CD14-positive monocyte (primary cell): ENCODE measurements around the gene SNX3. TPM values are rescaled to one million over a fixed set of nuclear protein-coding genes. Genes with fewer than 3 reads are reported as not detected.

Source experiments
- DNase-seq, 3 donors: peaks; one replicate each; pipeline ENCODE4 v3.0.0-alpha.2; 2011 to 2022
- H2AFZ ChIP-seq: 2 replicates; pipeline ENCODE4 v1.6.0; 2012; ENCODE audit warnings: mild to moderate bottlenecking, low read depth, low read length, inconsistent platforms; ENCODE audit not compliant: insufficient read depth, poor library complexity, severe bottlenecking
- H3K27ac ChIP-seq, 2 donors: 1 replicate in 1 of 2; 2 replicates in 1 of 2; pipeline ENCODE4 v1.5.1; 2012 to 2013; ENCODE audit warnings: low read length in 2 of 2, control low read depth in 1 of 2, inconsistent platforms in 1 of 2, low read depth in 1 of 2, mild to moderate bottlenecking in 1 of 2
- H3K27me3 ChIP-seq, 2 donors: one replicate each; pipeline versions ENCODE4 v1.6.0 to v1.6.1; 2011 to 2013; ENCODE audit warnings: low read length in 2 of 2; ENCODE audit not compliant: control insufficient read depth in 2 of 2, insufficient read depth in 2 of 2
- H3K36me3 ChIP-seq, 2 donors: replicated peaks in 1 of 2; 1 replicate in 1 of 2; 2 replicates in 1 of 2; pipeline versions ENCODE4 v1.5.1 to v1.6.1; 2012 to 2013; ENCODE audit warnings: low read length in 2 of 2, control low read depth in 1 of 2, inconsistent platforms in 1 of 2, mild to moderate bottlenecking in 1 of 2; ENCODE audit not compliant: insufficient read depth in 2 of 2, control insufficient read depth in 1 of 2
- H3K4me1 ChIP-seq, 2 donors: 1 replicate in 1 of 2; 2 replicates in 1 of 2; pipeline versions ENCODE4 v1.5.1 to v1.6.1; 2012 to 2013; ENCODE audit warnings: low read length in 2 of 2, control low read depth in 1 of 2, inconsistent platforms in 1 of 2, mild to moderate bottlenecking in 1 of 2, moderate library complexity in 1 of 2; ENCODE audit not compliant: insufficient read depth in 2 of 2, control insufficient read depth in 1 of 2
- H3K4me2 ChIP-seq: replicated peaks from 2 replicates; pipeline ENCODE3; 2012; ENCODE audit warnings: low read length, moderate library complexity, mild to moderate bottlenecking; ENCODE audit not compliant: poor library complexity, severe bottlenecking; ENCODE audit errors: extremely low read depth
- H3K4me3 ChIP-seq, 3 experiments: fragments of 200-600 bp in 1 of 3; sonication (generic) in 1 of 3; replicated peaks in 1 of 3; 1 replicate in 2 of 3; 2 replicates in 1 of 3; pipeline ENCODE4 v1.5.1; 2011 to 2013; ENCODE audit warnings: low read length in 3 of 3, mild to moderate bottlenecking in 3 of 3, control low read depth in 2 of 3, low read depth in 2 of 3, inconsistent platforms in 1 of 3, moderate library complexity in 1 of 3
- H3K79me2 ChIP-seq: 2 replicates; pipeline ENCODE4 v1.6.0; 2012; ENCODE audit warnings: mild to moderate bottlenecking, control low read depth, inconsistent platforms, low read length, moderate library complexity; ENCODE audit not compliant: insufficient read depth
- H3K9ac ChIP-seq: 2 replicates; pipeline ENCODE4 v1.6.0; 2017; ENCODE audit warnings: low read length, mild to moderate bottlenecking; ENCODE audit not compliant: insufficient read depth, poor library complexity, severe bottlenecking
- H3K9me3 ChIP-seq, 2 donors: replicated peaks in 1 of 2; 1 replicate in 1 of 2; 2 replicates in 1 of 2; pipeline versions ENCODE4 v1.5.1 to v1.6.1; 2012 to 2013; ENCODE audit warnings: low read length in 2 of 2, control low read depth in 1 of 2; ENCODE audit not compliant: control insufficient read depth in 1 of 2, insufficient read depth in 1 of 2
- H4K20me1 ChIP-seq: 2 replicates; pipeline ENCODE4 v1.6.0; 2012; ENCODE audit warnings: mild to moderate bottlenecking, low read length, control low read depth, moderate library complexity; ENCODE audit not compliant: insufficient read depth
- H3K27ac Mint-ChIP-seq, 7 donors: one replicate each; pipeline ENCODE4 v1.8.0; 2020; ENCODE audit warnings: mild to moderate bottlenecking in 7 of 7, mixed read lengths in 7 of 7, moderate library complexity in 6 of 7, inconsistent platforms in 2 of 7
- H3K27me3 Mint-ChIP-seq, 3 donors: one replicate each; pipeline ENCODE4 v1.8.0; 2021 to 2022; ENCODE audit warnings: low read depth in 3 of 3, mild to moderate bottlenecking in 3 of 3, mixed read lengths in 3 of 3, moderate library complexity in 3 of 3, inconsistent platforms in 1 of 3
- H3K36me3 Mint-ChIP-seq, 2 donors: one replicate each; pipeline ENCODE4 v1.8.0; 2020; ENCODE audit warnings: mixed read lengths in 2 of 2, inconsistent platforms in 1 of 2, mild to moderate bottlenecking in 1 of 2
- H3K4me1 Mint-ChIP-seq: one replicate; pipeline ENCODE4 v1.8.0; 2020; ENCODE audit warnings: mild to moderate bottlenecking, mixed read lengths
- H3K4me3 Mint-ChIP-seq, 2 donors: one replicate each; pipeline ENCODE4 v1.8.0; 2020; ENCODE audit warnings: mild to moderate bottlenecking in 2 of 2, mixed read lengths in 2 of 2, moderate library complexity in 1 of 2
- H3K9me3 Mint-ChIP-seq, 7 donors: one replicate each; pipeline ENCODE4 v1.8.0; 2020 to 2022; ENCODE audit warnings: mixed read lengths in 7 of 7, mild to moderate bottlenecking in 6 of 7, moderate library complexity in 6 of 7, inconsistent platforms in 2 of 7
- WGBS: methylation state at CpG from one replicate; pipeline ENCODE4 v1.1.5; 2013; ENCODE audit warnings: missing lambda C conversion rate; ENCODE audit not compliant: insufficient coverage; 5-methylcytosine and 5-hydroxymethylcytosine counted together
- intact Hi-C, 2 donors: fragments of 100-400 bp; cut with micrococcal nuclease; formaldehyde crosslinking; loops; one replicate each; pipeline versions ENCODE4 v1.15.0 to v1.15.1; 2023
- polyA plus RNA-seq, 3 donors: library from polyadenylated mRNA; depleted of rRNA in 1 of 3; unstranded in 2 of 3; stranded (reverse) in 1 of 3; fragments of 300-500 nt in 2 of 3; fragments of >200 nt in 1 of 3; fragmentation: Illumina TruSeq in 2 of 3; gene quantifications; 1 replicate in 2 of 3; 2 replicates in 1 of 3; pipeline ENCODE4 v1.2.3, GENCODE V29; 2012 to 2021
- TF ChIP-seq, protein P1 (sequence below): fragments of 200-600 bp; IDR thresholded peaks from one replicate; pipeline ENCODE4 v1.8.0; 2022; ENCODE audit warnings: antibody characterized with exemption, mild to moderate bottlenecking

The SNX3 gene
- polyA plus RNA-seq, 3 donors: 134 to 441 (median 394) TPM

DNA sequence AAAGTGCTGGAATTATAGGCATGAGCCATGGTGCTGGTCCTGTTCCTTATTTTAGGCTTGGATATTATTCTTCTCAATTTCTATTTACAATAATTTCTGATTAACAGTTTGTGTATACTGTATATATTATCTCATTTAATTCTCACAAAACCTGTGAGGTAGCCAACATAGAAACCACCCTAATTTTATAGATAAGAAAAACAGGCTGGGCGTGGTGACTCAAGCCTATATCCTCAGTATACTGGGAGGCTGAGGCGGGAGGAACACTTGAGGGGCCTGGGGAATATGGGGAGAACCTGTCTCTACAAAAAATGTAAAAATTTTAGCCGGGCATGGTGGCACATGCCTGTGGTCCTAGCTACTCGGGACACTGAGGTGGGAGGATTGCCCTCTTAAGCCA, 30.3 kb upstream of the SNX3 start:
- Histone ChIP-seq H3K27me3 (no peaks in the 10 kb centered on the region), H3K4me3 (no peak overlapping the region), H3K9me3 (no peaks in the 10 kb centered on the region), H3K9ac (no peak overlapping the region), H2AFZ (no peak overlapping the region), H3K36me3 (no peaks in the 10 kb centered on the region), H3K4me1 (peaks cover 12 to 17% of the 10 kb centered on the region in 2 donors), H3K4me2 (no peak overlapping the region), H4K20me1 (no peaks in the 10 kb centered on the region), H3K79me2 (peaks cover 8% of the 10 kb centered on the region), H3K27ac (no peak overlapping the region)
- Mint-ChIP-seq H3K27me3 (peaks cover 0 to 2% (median 0%) of the 10 kb centered on the region in 3 donors), H3K27ac (no peak overlapping the region), H3K4me3 (no peak overlapping the region), H3K4me1 (peaks cover 21% of the 10 kb centered on the region), H3K9me3 (peaks cover 0 to 3% (median 0%) of the 10 kb centered on the region in 7 donors), H3K36me3 (no peaks in the 10 kb centered on the region)
- no peak for DNase-seq
- TF ChIP-seq, protein P1, sequence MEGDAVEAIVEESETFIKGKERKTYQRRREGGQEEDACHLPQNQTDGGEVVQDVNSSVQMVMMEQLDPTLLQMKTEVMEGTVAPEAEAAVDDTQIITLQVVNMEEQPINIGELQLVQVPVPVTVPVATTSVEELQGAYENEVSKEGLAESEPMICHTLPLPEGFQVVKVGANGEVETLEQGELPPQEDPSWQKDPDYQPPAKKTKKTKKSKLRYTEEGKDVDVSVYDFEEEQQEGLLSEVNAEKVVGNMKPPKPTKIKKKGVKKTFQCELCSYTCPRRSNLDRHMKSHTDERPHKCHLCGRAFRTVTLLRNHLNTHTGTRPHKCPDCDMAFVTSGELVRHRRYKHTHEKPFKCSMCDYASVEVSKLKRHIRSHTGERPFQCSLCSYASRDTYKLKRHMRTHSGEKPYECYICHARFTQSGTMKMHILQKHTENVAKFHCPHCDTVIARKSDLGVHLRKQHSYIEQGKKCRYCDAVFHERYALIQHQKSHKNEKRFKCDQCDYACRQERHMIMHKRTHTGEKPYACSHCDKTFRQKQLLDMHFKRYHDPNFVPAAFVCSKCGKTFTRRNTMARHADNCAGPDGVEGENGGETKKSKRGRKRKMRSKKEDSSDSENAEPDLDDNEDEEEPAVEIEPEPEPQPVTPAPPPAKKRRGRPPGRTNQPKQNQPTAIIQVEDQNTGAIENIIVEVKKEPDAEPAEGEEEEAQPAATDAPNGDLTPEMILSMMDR: no peak
- intact Hi-C loops: no loop called here
- WGBS: 100% methylated on average over 3 of the region's 4 CpGs

DNA sequence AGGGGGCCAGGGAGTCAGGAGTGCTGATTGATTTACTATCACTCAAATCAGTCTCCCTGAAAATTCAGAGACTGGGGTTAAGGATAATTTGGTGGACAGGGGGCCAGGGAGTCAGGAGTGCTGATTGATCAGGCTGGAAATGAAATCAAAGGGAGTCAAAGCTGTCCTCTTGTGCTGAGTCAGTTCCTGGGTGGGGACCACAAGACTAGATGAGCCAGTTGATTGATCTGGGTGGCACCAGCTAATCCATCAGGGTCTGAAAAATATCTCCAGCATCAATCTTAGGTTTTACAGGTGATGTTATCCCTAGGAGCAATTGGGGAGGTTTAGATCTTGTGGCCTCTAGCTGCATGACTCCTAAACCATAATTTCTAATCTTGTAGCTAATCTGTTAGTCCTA, 27.9 kb upstream of the SNX3 start:
- H3K4me3 ChIP-seq: no peak overlapping the region
- H2AFZ ChIP-seq: no peak overlapping the region
- peaks cover 0 to 3% (median 2%) of the 10 kb centered on the region in 3 donors for H3K27me3 Mint-ChIP-seq
- H4K20me1 ChIP-seq: no peaks in the 10 kb centered on the region
- H3K9me3 Mint-ChIP-seq: no peaks in the 10 kb centered on the region
- H3K27ac Mint-ChIP-seq: no peak overlapping the region
- no peaks in the 10 kb centered on the region for H3K27me3 ChIP-seq
- H3K36me3 Mint-ChIP-seq: no peaks in the 10 kb centered on the region
- TF ChIP-seq, protein P1: no peak
- DNase-seq: no peak
- H3K4me1 Mint-ChIP-seq: peaks cover 7% of the 10 kb centered on the region
- no peak overlapping the region for H3K4me3 Mint-ChIP-seq
- no peak overlapping the region for H3K4me2 ChIP-seq
- intact Hi-C loops: no loop called here
- peaks cover 0 to 2% of the 10 kb centered on the region in 2 donors for H3K4me1 ChIP-seq
- no peak overlapping the region for H3K27ac ChIP-seq
- no peak overlapping the region for H3K9ac ChIP-seq
- H3K79me2 ChIP-seq: no peaks in the 10 kb centered on the region
- no peaks in the 10 kb centered on the region for H3K9me3 ChIP-seq
- no peaks in the 10 kb centered on the region for H3K36me3 ChIP-seq
